Esophagus squamous epithelium (tissue), 4 donors: ENCODE data around the gene BMP8A.

ENCODE experiments used
- CTCF ChIP-seq, 6 experiments: fragments of 450-650 bp in 4 of 6; fragments of 200-600 bp in 2 of 6; sonication (generic) in 2 of 6; IDR thresholded peaks; one replicate each; pipeline ENCODE4 v1.5.1; 2016 to 2019; ENCODE audit warnings: antibody characterized with exemption in 6 of 6, mild to moderate bottlenecking in 4 of 6, moderate library complexity in 4 of 6
- POLR2A ChIP-seq, 4 donors: fragments of 450-650 bp; IDR thresholded peaks; one replicate each; pipeline ENCODE4 v1.6.1; 2017; ENCODE audit warnings: antibody characterized with exemption in 4 of 4, mild to moderate bottlenecking in 4 of 4, moderate library complexity in 3 of 4

GRCh38 chr1:39509360-39510009, 18.0 kb downstream of the BMP8A start:
- TF ChIP-seq CTCF (IDR thresholded peaks at IDR 0.05) = no peak
- TF ChIP-seq POLR2A (IDR thresholded peaks at IDR 0.05) = no peak
